COLO829 (cell line): ENCODE results near the gene PCDHB16.

Experiments used
- DNase-seq: peaks from one replicate; pipeline ENCODE4 v3.0.0; 2012; ENCODE audit warnings: low spot score

Gene PCDHB16

GRCh38 chr5:141234109-141234667 is 52.0 kb downstream of the PCDHB16 start:
- peak; percentile 15 for DNase-seq
